Neural cell (in vitro differentiated cells): Measurements from ENCODE around the gene CC2D1A. TPM values are rescaled to one million over a fixed set of nuclear protein-coding genes. Genes with fewer than 3 reads are reported as not detected.

Experiments
- H2AFZ ChIP-seq: fragments of 200-600, 300-800 bp; sonication (generic), shearing (Covaris generic); 2 replicates; pipeline ENCODE4 v1.6.0; 2014; ENCODE audit warnings: low read depth, mild to moderate bottlenecking, antibody characterized with exemption, low read length, moderate library complexity
- H3F3A ChIP-seq: fragments of 200-600 bp; shearing (Covaris generic); 2 replicates; pipeline ENCODE4 v1.6.1; 2016; ENCODE audit warnings: mild to moderate bottlenecking, moderate library complexity, mixed read lengths, antibody characterized with exemption, low read length; ENCODE audit not compliant: insufficient read depth, poor library complexity, severe bottlenecking
- H3K27ac ChIP-seq: fragments of 200-600, 300-800 bp; sonication (generic), shearing (Covaris generic); 2 replicates; pipeline ENCODE4 v1.5.1; 2014; ENCODE audit warnings: mild to moderate bottlenecking, low read length, moderate library complexity
- H3K27me3 ChIP-seq: fragments of 300-800, 200-600 bp; sonication (generic), shearing (Covaris generic); 2 replicates; pipeline ENCODE4 v1.6.0; 2014; ENCODE audit warnings: mild to moderate bottlenecking, low read depth, low read length, moderate library complexity; ENCODE audit not compliant: insufficient read depth
- H3K36me3 ChIP-seq: fragments of 300-800, 200-600 bp; sonication (generic), shearing (Covaris generic); 2 replicates; pipeline ENCODE4 v1.5.1; 2014; ENCODE audit warnings: mild to moderate bottlenecking, antibody characterized with exemption, low read length, moderate library complexity; ENCODE audit not compliant: insufficient read depth
- H3K4me2 ChIP-seq: fragments of 300-800, 200-600 bp; sonication (generic), shearing (Covaris generic); 2 replicates; pipeline ENCODE4 v1.6.0; 2014; ENCODE audit warnings: mild to moderate bottlenecking, low read length
- H3K4me3 ChIP-seq: fragments of 300-800, 200-600 bp; sonication (generic), shearing (Covaris generic); 2 replicates; pipeline ENCODE4 v1.5.1; 2014; ENCODE audit warnings: mild to moderate bottlenecking, low read length, moderate library complexity
- H3K79me2 ChIP-seq: fragments of 200-600 bp; shearing (Covaris generic); replicated peaks from 2 replicates; pipeline ENCODE4 v1.6.0; 2014; ENCODE audit warnings: mild to moderate bottlenecking, low read length, moderate library complexity; ENCODE audit not compliant: insufficient read depth
- H3K9ac ChIP-seq: fragments of 300-800, 200-600 bp; sonication (generic), shearing (Covaris generic); 2 replicates; pipeline ENCODE4 v1.6.1; 2016; ENCODE audit warnings: mild to moderate bottlenecking, low read length, mixed read lengths
- H3K9me2 ChIP-seq: fragments of 200-600 bp; shearing (Covaris generic); 2 replicates; pipeline ENCODE4 v1.6.1; 2016; ENCODE audit warnings: mild to moderate bottlenecking, low read length, mixed read lengths; ENCODE audit not compliant: insufficient read depth
- H3K9me3 ChIP-seq: fragments of 200-600, 300-800 bp; sonication (generic), shearing (Covaris generic); 2 replicates; pipeline ENCODE4 v1.6.1; 2016; ENCODE audit warnings: mild to moderate bottlenecking, mixed run types, low read length, moderate library complexity, mixed read lengths
- H4K20me1 ChIP-seq: fragments of 200-600 bp; shearing (Covaris generic); 2 replicates; pipeline ENCODE4 v1.6.1; 2016; ENCODE audit warnings: mild to moderate bottlenecking, mixed run types; ENCODE audit not compliant: insufficient read depth
- EP300 ChIP-seq: fragments of 450-650 bp; conservative IDR thresholded peaks from 2 replicates; pipeline ENCODE4 v1.6.1; 2014; ENCODE audit warnings: antibody characterized with exemption, mild to moderate bottlenecking, moderate library complexity; ENCODE audit not compliant: poor library complexity, severe bottlenecking
- EZH2 ChIP-seq: fragments of 200-600, 300-800 bp; shearing (Covaris generic), sonication (generic); IDR thresholded peaks from 2 replicates; pipeline ENCODE4 v1.6.1; 2014; ENCODE audit warnings: antibody characterized with exemption, low read length, borderline replicate concordance, mild to moderate bottlenecking; ENCODE audit not compliant: insufficient read depth, poor library complexity, severe bottlenecking
- MXI1 ChIP-seq: fragments of 450-650 bp; conservative IDR thresholded peaks from 2 replicates; pipeline ENCODE4 v1.6.1; 2014; ENCODE audit warnings: antibody characterized with exemption, mild to moderate bottlenecking; ENCODE audit not compliant: poor library complexity, severe bottlenecking
- POLR2AphosphoS5 ChIP-seq: IDR thresholded peaks from 2 replicates; pipeline ENCODE4 v1.6.1; 2012
- RAD21 ChIP-seq: fragments of 450-650 bp; conservative IDR thresholded peaks from 2 replicates; pipeline ENCODE4 v1.6.1; 2014; ENCODE audit warnings: antibody characterized with exemption, mild to moderate bottlenecking, moderate library complexity
- SMC3 ChIP-seq: fragments of 450-650 bp; conservative IDR thresholded peaks from 2 replicates; pipeline ENCODE4 v1.6.1; 2014; ENCODE audit warnings: antibody characterized with exemption, mild to moderate bottlenecking, moderate library complexity; ENCODE audit not compliant: poor library complexity
- TAF1 ChIP-seq: IDR thresholded peaks from 2 replicates; pipeline ENCODE4 v1.6.1; 2012; ENCODE audit warnings: low read depth
- polyA plus RNA-seq: library from polyadenylated mRNA; depleted of rRNA; stranded (reverse); fragments of >200 nt; gene quantifications from 2 replicates; pipeline ENCODE4 v1.2.3, GENCODE V29; 2014
- TF ChIP-seq, protein P1 (sequence below): fragments of 450-650 bp; IDR thresholded peaks from 2 replicates; pipeline ENCODE4 v1.5.1; 2014; ENCODE audit warnings: antibody characterized with exemption, mild to moderate bottlenecking, moderate library complexity; ENCODE audit not compliant: poor library complexity, severe bottlenecking
- TF ChIP-seq, protein P2 (sequence below): IDR thresholded peaks from 2 replicates; pipeline ENCODE4 v1.6.1; 2012; ENCODE audit warnings: borderline replicate concordance

CC2D1A gene
- polyA plus RNA-seq, 1 donor from 2014 or later: 24.5 TPM

GRCh38 chr19:13906521-13906904, 512 bp downstream of the CC2D1A start:
- no peaks in the 10 kb centered on the region for H3K9me3 ChIP-seq
- H3K4me3 ChIP-seq: peak overlapping the region; percentile 91
- H3K27me3 ChIP-seq: no peaks in the 10 kb centered on the region
- no peak overlapping the region for H3K27ac ChIP-seq
- no peaks in the 10 kb centered on the region for H4K20me1 ChIP-seq
- H2AFZ ChIP-seq: peak overlapping the region; percentile 66
- peaks cover 4% of the 10 kb centered on the region for H3K79me2 ChIP-seq
- H3K9me2 ChIP-seq: no peaks in the 10 kb centered on the region
- peak overlapping the region; percentile 85 for H3K4me2 ChIP-seq
- no peaks in the 10 kb centered on the region for H3F3A ChIP-seq
- peak overlapping the region; percentile 80 for H3K9ac ChIP-seq
- no peaks in the 10 kb centered on the region for H3K36me3 ChIP-seq
- TF ChIP-seq RAD21 (no peak), TAF1 (no peak), SMC3 (no peak), POLR2AphosphoS5 (no peak), EP300 (no peak), MXI1 (no peak), EZH2 (no peak)
- TF ChIP-seq, protein P1, sequence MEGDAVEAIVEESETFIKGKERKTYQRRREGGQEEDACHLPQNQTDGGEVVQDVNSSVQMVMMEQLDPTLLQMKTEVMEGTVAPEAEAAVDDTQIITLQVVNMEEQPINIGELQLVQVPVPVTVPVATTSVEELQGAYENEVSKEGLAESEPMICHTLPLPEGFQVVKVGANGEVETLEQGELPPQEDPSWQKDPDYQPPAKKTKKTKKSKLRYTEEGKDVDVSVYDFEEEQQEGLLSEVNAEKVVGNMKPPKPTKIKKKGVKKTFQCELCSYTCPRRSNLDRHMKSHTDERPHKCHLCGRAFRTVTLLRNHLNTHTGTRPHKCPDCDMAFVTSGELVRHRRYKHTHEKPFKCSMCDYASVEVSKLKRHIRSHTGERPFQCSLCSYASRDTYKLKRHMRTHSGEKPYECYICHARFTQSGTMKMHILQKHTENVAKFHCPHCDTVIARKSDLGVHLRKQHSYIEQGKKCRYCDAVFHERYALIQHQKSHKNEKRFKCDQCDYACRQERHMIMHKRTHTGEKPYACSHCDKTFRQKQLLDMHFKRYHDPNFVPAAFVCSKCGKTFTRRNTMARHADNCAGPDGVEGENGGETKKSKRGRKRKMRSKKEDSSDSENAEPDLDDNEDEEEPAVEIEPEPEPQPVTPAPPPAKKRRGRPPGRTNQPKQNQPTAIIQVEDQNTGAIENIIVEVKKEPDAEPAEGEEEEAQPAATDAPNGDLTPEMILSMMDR: no peak
- TF ChIP-seq, protein P2, sequence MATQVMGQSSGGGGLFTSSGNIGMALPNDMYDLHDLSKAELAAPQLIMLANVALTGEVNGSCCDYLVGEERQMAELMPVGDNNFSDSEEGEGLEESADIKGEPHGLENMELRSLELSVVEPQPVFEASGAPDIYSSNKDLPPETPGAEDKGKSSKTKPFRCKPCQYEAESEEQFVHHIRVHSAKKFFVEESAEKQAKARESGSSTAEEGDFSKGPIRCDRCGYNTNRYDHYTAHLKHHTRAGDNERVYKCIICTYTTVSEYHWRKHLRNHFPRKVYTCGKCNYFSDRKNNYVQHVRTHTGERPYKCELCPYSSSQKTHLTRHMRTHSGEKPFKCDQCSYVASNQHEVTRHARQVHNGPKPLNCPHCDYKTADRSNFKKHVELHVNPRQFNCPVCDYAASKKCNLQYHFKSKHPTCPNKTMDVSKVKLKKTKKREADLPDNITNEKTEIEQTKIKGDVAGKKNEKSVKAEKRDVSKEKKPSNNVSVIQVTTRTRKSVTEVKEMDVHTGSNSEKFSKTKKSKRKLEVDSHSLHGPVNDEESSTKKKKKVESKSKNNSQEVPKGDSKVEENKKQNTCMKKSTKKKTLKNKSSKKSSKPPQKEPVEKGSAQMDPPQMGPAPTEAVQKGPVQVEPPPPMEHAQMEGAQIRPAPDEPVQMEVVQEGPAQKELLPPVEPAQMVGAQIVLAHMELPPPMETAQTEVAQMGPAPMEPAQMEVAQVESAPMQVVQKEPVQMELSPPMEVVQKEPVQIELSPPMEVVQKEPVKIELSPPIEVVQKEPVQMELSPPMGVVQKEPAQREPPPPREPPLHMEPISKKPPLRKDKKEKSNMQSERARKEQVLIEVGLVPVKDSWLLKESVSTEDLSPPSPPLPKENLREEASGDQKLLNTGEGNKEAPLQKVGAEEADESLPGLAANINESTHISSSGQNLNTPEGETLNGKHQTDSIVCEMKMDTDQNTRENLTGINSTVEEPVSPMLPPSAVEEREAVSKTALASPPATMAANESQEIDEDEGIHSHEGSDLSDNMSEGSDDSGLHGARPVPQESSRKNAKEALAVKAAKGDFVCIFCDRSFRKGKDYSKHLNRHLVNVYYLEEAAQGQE: no peak

- H3K79me2 ChIP-seq: peaks cover 4% of the 10 kb centered on the region
- H3K4me3 ChIP-seq: peak overlapping the region; percentile 91
- peak overlapping the region; percentile 85 for H3K4me2 ChIP-seq
- H3K9ac ChIP-seq: peak overlapping the region; percentile 80
- no peaks in the 10 kb centered on the region for H3K9me3 ChIP-seq
- TF ChIP-seq, protein P1: no peak
- no peak for TF ChIP-seq EZH2
- TF ChIP-seq SMC3: no peak
- no peak for TF ChIP-seq MXI1
- TF ChIP-seq, protein P2: no peak
- TF ChIP-seq TAF1: no peak
- no peak for TF ChIP-seq RAD21
- no peak for TF ChIP-seq EP300
- TF ChIP-seq POLR2AphosphoS5: no peak
- peak overlapping the region; percentile 66 for H2AFZ ChIP-seq
- H3K27ac ChIP-seq: no peak overlapping the region
- no peaks in the 10 kb centered on the region for H3K36me3 ChIP-seq
- no peaks in the 10 kb centered on the region for H3K27me3 ChIP-seq
- H4K20me1 ChIP-seq: no peaks in the 10 kb centered on the region
- no peaks in the 10 kb centered on the region for H3F3A ChIP-seq
- no peaks in the 10 kb centered on the region for H3K9me2 ChIP-seq
Measured at GRCh38 chr19:13906910-13907309, 909 bp downstream of the CC2D1A start.
